ENCODE data around the gene HS1BP3. TPM values are rescaled to one million over a fixed set of nuclear protein-coding genes. Genes with fewer than 3 reads are reported as not detected.

The HS1BP3 gene
- total and polyA plus RNA-seq, 2 of the 13 experiments (the other 11 are each of a cell fraction or from before 2014, with no cell fraction given): 15.2 to 22.0 TPM

DNA sequence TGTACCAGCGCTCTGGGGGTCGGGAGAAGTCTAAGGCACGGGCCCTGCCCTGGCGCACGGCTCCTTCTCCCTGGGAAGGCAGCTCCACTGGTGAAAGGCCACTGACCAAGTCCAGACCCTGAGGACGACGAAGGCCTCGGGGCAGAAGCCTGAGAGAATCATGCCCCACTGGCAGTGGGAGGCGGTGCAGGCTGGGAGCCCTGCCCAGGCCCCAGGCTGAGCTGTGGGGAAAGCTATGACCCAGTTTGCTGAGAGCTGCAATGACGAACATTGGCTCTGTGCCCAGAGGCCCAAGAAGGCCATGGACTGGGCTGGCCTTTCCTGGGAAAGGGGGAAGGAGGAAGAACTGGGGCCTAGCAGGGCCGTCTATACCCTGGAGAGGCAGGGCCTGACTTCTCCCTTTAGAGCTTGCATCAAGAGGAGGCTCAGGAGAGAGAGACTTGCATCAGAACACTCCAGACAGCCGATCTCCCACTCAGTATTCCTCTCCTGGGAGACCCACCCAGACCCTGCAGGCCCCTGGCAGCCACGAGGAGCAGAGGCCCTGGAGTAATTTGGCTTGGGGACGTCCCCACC lies 32.9 kb downstream of the HS1BP3 start (continued):
- TF ChIP-seq ZNF564 (CRISPR knock-in tag; IDR thresholded peaks at IDR 0.05) (no peak), JARID2 (CRISPR knock-in tag; IDR thresholded peaks at IDR 0.05; ENCODE audit: insufficient replicate concordance) (no peak), ZNF850 (CRISPR knock-in tag; conservative IDR thresholded peaks at IDR 0.05) (no peak), ELK4 (CRISPR knock-in tag; IDR thresholded peaks at IDR 0.05; ENCODE audit: borderline replicate concordance) (no peak), ZNF75D (CRISPR knock-in tag; IDR thresholded peaks at IDR 0.05; ENCODE audit: borderline replicate concordance) (no peak), NR3C1 (CRISPR knock-in tag; IDR thresholded peaks at IDR 0.05) (no peak), NFE2 (CRISPR knock-in tag; IDR thresholded peaks at IDR 0.05) (no peak), ZNF879 (CRISPR knock-in tag; IDR thresholded peaks at IDR 0.05) (no peak), SPEN (CRISPR knock-in tag; IDR thresholded peaks at IDR 0.05; ENCODE audit: low read depth) (peak; percentile 80), ZNF407 (CRISPR knock-in tag; IDR thresholded peaks at IDR 0.05; ENCODE audit: not compliant biosample characterization) (no peak), BHLHE40 (IDR thresholded peaks at IDR 0.05; ENCODE audit: low read length) (no peak), SYNCRIP (IDR thresholded peaks at IDR 0.05; ENCODE audit: insufficient read depth, low read depth, low read length) (no peak), ZNF460 (CRISPR knock-in tag; IDR thresholded peaks at IDR 0.05; ENCODE audit: borderline replicate concordance) (no peak), ZNF317 (CRISPR knock-in tag; IDR thresholded peaks at IDR 0.05) (peak; percentile 71; the same call in 1 of the 2 replicates), DBP (CRISPR knock-in tag; IDR thresholded peaks at IDR 0.05; ENCODE audit: not compliant biosample characterization) (no peak)
- TF ChIP-seq, protein P1, sequence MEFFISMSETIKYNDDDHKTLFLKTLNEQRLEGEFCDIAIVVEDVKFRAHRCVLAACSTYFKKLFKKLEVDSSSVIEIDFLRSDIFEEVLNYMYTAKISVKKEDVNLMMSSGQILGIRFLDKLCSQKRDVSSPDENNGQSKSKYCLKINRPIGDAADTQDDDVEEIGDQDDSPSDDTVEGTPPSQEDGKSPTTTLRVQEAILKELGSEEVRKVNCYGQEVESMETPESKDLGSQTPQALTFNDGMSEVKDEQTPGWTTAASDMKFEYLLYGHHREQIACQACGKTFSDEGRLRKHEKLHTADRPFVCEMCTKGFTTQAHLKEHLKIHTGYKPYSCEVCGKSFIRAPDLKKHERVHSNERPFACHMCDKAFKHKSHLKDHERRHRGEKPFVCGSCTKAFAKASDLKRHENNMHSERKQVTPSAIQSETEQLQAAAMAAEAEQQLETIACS (CRISPR knock-in tag; IDR thresholded peaks at IDR 0.05): no peak

All from HepG2 (cell line).